Measurements from ENCODE around the gene PIGV. TPM values are rescaled to one million over a fixed set of nuclear protein-coding genes. Genes with fewer than 3 reads are reported as not detected.
"Not testable (repeated sequence)": the region's sequence is repeated elsewhere in the genome, so short reads cannot be mapped to it uniquely, and the experiment has no call there.

PIGV gene
- total and polyA plus RNA-seq, 2 of the 4 experiments (the other 2 are of a cell fraction) = 7.2 to 10.6 TPM

- dilution Hi-C loops (cut with HindIII; ENCODE audit: low sequenced_read_pairs, unreplicated experiment); DNase-seq: not testable (repeated sequence)
- WGBS, 2 experiments (ENCODE audit: extremely low coverage in 2 of 2, insufficient read length in 1 of 2) = no CpG with 5 or more reads among the region's 36 CpGs
Measured at GRCh38 chr1:26803932-26804331, 16.2 kb downstream of the PIGV start.

More at GRCh38 chr1:26803932-26804331, 16.2 kb downstream of the PIGV start:
- BruUV-seq (replicated peaks); H2AFZ ChIP-seq (replicated peaks; ENCODE audit: low read length, poor library complexity); H3K4me3 ChIP-seq (ENCODE audit: insufficient read depth, low read depth, low read length); intact Hi-C loops (cut with micrococcal nuclease); H3K23ac ChIP-seq (ENCODE audit: low read depth, low read length); POLR2A ChIA-PET (ENCODE audit: unreplicated experiment); H3K56ac ChIP-seq (ENCODE audit: extremely low read depth, insufficient read depth, low read length); H2BK120ac ChIP-seq (ENCODE audit: low read depth, low read length); H2AK5ac ChIP-seq (ENCODE audit: low read depth, low read length); H3K9ac ChIP-seq (ENCODE audit: low read depth, low read length); H2BK5ac ChIP-seq (ENCODE audit: low read depth, low read length, poor library complexity, severe bottlenecking); H2AK9ac ChIP-seq (replicated peaks; ENCODE audit: low read depth, low read length, poor library complexity); H4K91ac ChIP-seq (ENCODE audit: insufficient read depth, low read depth, low read length); H3K27me3 ChIP-seq (ENCODE audit: control insufficient read depth, insufficient read depth, low read length); ATAC-seq (ENCODE audit: low read depth); in situ Hi-C loops (cut with MboI; ENCODE audit: low sequenced_read_pairs); H2BK15ac ChIP-seq (ENCODE audit: low read depth, low read length); H2BK20ac ChIP-seq (ENCODE audit: low read depth, low read length); H3K4ac ChIP-seq (ENCODE audit: low read depth, low read length); H3K18ac ChIP-seq (ENCODE audit: low read depth, low read length); H4K8ac ChIP-seq (ENCODE audit: low read depth in 2 of 2, low read length in 2 of 2); H4K20me1 ChIP-seq (ENCODE audit: insufficient read depth, low read length); H3K4me2 ChIP-seq (ENCODE audit: low read depth, low read length); CTCF ChIA-PET; H3K27ac ChIP-seq (ENCODE audit: insufficient read depth, low read length); H3K14ac ChIP-seq (replicated peaks; ENCODE audit: low read depth, low read length); H3K9me3 ChIP-seq (ENCODE audit: control insufficient read depth, insufficient read depth, low read length); H4K5ac ChIP-seq (ENCODE audit: low read depth, low read length); H3K36me3 ChIP-seq (ENCODE audit: control insufficient read depth, insufficient read depth, low read length); H3K79me1 ChIP-seq (ENCODE audit: low read depth in 1 of 2, low read length in 2 of 2): not testable (repeated sequence)
- H3K9me1 ChIP-seq (ENCODE audit: insufficient read depth, low read length) = peaks cover 12% of the 10 kb centered on the region
- peaks cover 12% of the 10 kb centered on the region for H3K4me1 ChIP-seq (ENCODE audit: control insufficient read depth, insufficient read depth, low read length)
